H1 (cell line): ENCODE measurements around the gene KCNMA1.

Experiments
- BACH1 ChIP-seq: IDR thresholded peaks from 2 replicates; pipeline ENCODE4 v1.6.1; 2012; ENCODE audit warnings: low read length, improper control_type of control experiment
- CBX5 ChIP-seq: fragments of 300-800, 300-1000 bp; sonication (generic); IDR thresholded peaks from 2 replicates; pipeline ENCODE4 v1.7.1; 2016; ENCODE audit warnings: antibody characterized with exemption, low read length, low read depth
- CHD2 ChIP-seq: IDR thresholded peaks from 2 replicates; pipeline ENCODE4 v1.6.1; 2012; ENCODE audit warnings: low read length, improper control_type of control experiment
- EP300 ChIP-seq, 2 experiments: IDR thresholded peaks; 1 replicate in 1 of 2; 2 replicates in 1 of 2; pipeline ENCODE4 v1.6.1; 2011 to 2012; ENCODE audit warnings: low read depth in 2 of 2, low read length in 2 of 2, mild to moderate bottlenecking in 2 of 2, borderline replicate concordance in 1 of 2, inconsistent platforms in 1 of 2, moderate library complexity in 1 of 2
- EZH2 ChIP-seq: fragments of 200-600 bp; sonication (generic); IDR thresholded peaks from 2 replicates; pipeline ENCODE4 v1.7.1; 2012; ENCODE audit warnings: low read depth, mild to moderate bottlenecking, moderate library complexity, low read length, inconsistent platforms; ENCODE audit not compliant: severe bottlenecking
- PHF8 ChIP-seq: fragments of 200-600 bp; sonication (generic); conservative IDR thresholded peaks from 2 replicates; pipeline ENCODE4 v1.7.1; 2012; ENCODE audit warnings: low read depth, mild to moderate bottlenecking, inconsistent platforms, low read length, moderate library complexity
- POLR2A ChIP-seq, 2 experiments: IDR thresholded peaks; 1 replicate in 1 of 2; 2 replicates in 1 of 2; pipeline ENCODE4 v1.6.1; 2011; ENCODE audit warnings: low read depth in 2 of 2, low read length in 2 of 2, mild to moderate bottlenecking in 2 of 2; ENCODE audit errors: control extremely low read depth in 1 of 2
- POLR2AphosphoS5 ChIP-seq: IDR thresholded peaks from 2 replicates; pipeline ENCODE4 v1.6.1; 2011; ENCODE audit warnings: low read depth, low read length
- RBBP5 ChIP-seq: IDR thresholded peaks from 2 replicates; pipeline ENCODE4 v1.7.1; 2012; ENCODE audit warnings: low read depth, mild to moderate bottlenecking, inconsistent platforms, low read length, moderate library complexity, borderline replicate concordance
- SIN3A ChIP-seq, 2 experiments: IDR thresholded peaks in 1 of 2; conservative IDR thresholded peaks in 1 of 2; 2 replicates each; pipeline ENCODE4 v1.6.1; 2011 to 2012; ENCODE audit warnings: low read length in 2 of 2, improper control_type of control experiment in 1 of 2, low read depth in 1 of 2, mild to moderate bottlenecking in 1 of 2
- TAF7 ChIP-seq: optimal IDR thresholded peaks from 2 replicates; pipeline ENCODE3; 2011; ENCODE audit warnings: low read depth, mild to moderate bottlenecking, inconsistent platforms, low read length, moderate library complexity, borderline replicate concordance
- TCF12 ChIP-seq: IDR thresholded peaks from 2 replicates; pipeline ENCODE4 v1.6.1; 2011; ENCODE audit warnings: low read depth, mild to moderate bottlenecking, low read length
- ZNF274 ChIP-seq: IDR thresholded peaks from 2 replicates; pipeline ENCODE4 v1.7.0; 2012; ENCODE audit warnings: low read length, borderline replicate concordance; ENCODE audit errors: extremely low read depth
- TF ChIP-seq, protein P1 (sequence below), 3 experiments: IDR thresholded peaks; 1 replicate in 2 of 3; 2 replicates in 1 of 3; pipeline versions ENCODE4 v1.5.1 to v1.6.1; 2011; ENCODE audit warnings: low read length in 3 of 3, mild to moderate bottlenecking in 3 of 3, inconsistent platforms in 2 of 3, low read depth in 1 of 3, moderate library complexity in 1 of 3; ENCODE audit not compliant: insufficient read depth in 1 of 3; ENCODE audit errors: control extremely low read depth in 1 of 3

DNA sequence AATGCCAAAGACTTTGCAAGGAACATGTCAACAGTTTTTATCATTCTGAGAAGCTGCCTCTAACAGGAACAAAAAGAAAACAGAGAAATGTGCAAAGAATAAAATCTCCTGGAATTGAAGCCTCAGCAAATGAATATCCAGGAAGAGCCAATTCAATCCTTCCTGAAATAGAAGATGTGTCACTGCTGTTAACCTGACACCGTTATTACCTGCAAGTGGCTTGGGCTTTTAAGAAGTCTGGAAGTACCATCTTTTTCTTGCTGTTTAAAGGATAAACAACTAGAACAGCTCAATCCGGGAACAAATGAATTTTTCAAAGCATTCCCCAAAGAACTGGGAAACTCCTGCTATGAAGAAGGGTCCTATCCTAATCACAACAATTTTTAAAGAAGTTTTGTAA is 434.8 kb downstream of the KCNMA1 start:
- TF ChIP-seq POLR2A (IDR thresholded peaks at IDR 0.05; ENCODE audit: control extremely low read depth in 1 of 2, low read depth in 2 of 2, low read length in 2 of 2) (no peak), TAF7 (no peak), EZH2 (no peak), POLR2AphosphoS5 (no peak), CHD2 (no peak), BACH1 (no peak), RBBP5 (no peak), TCF12 (no peak), EP300 (IDR thresholded peaks at IDR 0.05; ENCODE audit: borderline replicate concordance in 1 of 2, low read depth in 2 of 2, low read length in 2 of 2) (no peak), ZNF274 (no peak), SIN3A (conservative IDR thresholded peaks at IDR 0.05 in 1 of 2, IDR thresholded peaks at IDR 0.05 in 1 of 2; ENCODE audit: low read depth in 1 of 2, low read length in 2 of 2) (no peak), PHF8 (no peak), CBX5 (no peak)
- TF ChIP-seq, protein P1, sequence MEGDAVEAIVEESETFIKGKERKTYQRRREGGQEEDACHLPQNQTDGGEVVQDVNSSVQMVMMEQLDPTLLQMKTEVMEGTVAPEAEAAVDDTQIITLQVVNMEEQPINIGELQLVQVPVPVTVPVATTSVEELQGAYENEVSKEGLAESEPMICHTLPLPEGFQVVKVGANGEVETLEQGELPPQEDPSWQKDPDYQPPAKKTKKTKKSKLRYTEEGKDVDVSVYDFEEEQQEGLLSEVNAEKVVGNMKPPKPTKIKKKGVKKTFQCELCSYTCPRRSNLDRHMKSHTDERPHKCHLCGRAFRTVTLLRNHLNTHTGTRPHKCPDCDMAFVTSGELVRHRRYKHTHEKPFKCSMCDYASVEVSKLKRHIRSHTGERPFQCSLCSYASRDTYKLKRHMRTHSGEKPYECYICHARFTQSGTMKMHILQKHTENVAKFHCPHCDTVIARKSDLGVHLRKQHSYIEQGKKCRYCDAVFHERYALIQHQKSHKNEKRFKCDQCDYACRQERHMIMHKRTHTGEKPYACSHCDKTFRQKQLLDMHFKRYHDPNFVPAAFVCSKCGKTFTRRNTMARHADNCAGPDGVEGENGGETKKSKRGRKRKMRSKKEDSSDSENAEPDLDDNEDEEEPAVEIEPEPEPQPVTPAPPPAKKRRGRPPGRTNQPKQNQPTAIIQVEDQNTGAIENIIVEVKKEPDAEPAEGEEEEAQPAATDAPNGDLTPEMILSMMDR (IDR thresholded peaks at IDR 0.05; ENCODE audit: control extremely low read depth in 1 of 3, insufficient read depth in 1 of 3, low read depth in 1 of 3, low read length in 3 of 3), result no peak
